ENCODE data around the gene C17orf107.

GRCh38 chr17:4935650-4936049 is 36.3 kb downstream of the C17orf107 start:
- TF ChIP-seq CTCF (conservative IDR thresholded peaks at IDR 0.05; ENCODE audit: low read length) = no peak
- no peak for TF ChIP-seq EZH2phosphoT487 (IDR thresholded peaks at IDR 0.05; ENCODE audit: borderline replicate concordance, low read depth, low read length)

Data from OCI-LY7 (cell line).